ENCODE measurements around the gene NAA25.
"Not testable (repeated sequence)": the region's sequence is repeated elsewhere in the genome, so short reads cannot be mapped to it uniquely, and the experiment has no call there.

Gene NAA25

DNA sequence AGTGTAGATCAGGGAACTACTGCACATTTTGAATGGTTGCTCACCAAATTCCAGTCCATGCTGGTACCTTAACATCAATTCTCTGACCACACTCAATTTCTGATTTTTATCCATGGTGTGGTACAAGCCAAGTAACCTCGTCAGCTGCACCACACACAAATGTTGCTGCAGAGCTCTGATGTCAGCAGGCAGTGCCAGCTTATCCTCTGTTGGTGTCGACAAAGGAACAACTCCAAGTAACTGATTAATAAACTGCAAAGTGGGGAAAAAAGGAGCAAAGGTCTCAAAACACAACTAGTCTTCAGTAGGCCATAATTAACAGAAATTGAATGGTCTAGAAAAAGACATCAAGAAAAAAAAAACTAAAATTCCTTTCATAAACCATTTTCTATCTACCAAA, 47.4 kb downstream of the NAA25 start:
- DNase-seq (ENCODE audit: low read depth, low spot score) = no peak

DNA sequence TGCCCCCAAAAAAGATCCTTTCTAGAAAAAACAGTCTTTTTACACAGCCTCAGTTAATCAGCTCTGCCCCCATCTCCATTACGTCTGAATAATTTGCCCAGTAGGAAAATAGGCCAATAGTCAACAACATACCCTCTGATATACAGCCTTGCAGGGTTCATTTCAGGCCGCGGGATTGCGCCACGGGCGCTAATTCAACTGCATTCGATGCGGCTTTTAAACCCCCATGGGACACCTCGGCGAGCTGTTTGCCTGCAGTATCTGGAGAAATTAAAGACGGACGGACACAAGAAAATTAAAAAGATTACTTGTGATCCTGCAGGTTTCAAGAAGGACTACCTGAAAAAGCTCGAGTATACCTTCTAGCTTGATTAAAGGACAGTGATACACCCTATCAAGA, 59.2 kb downstream of the NAA25 start:
- no peak for DNase-seq (ENCODE audit: low read depth, low spot score)

DNA sequence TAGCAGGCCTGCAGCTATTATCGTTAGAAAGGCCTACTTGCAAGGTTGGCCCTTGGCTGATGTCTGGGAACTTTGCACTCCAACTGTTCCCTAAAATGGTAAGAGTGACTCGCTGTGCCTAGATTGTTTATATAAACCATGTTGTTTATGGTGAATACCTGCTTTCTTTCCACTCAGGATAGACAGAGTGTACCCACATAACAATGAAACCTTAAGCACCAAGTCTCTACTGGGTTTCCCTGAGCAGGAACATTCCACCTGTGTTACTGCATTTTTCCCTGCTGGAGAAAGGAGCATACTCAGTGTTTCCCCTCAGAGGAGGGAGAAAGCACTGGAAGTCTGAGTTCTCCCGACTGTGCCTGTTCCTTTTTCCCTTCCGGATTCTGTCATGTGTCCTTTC, 62.6 kb downstream of the NAA25 start:
- no peak for DNase-seq (ENCODE audit: low read depth, low spot score)

DNA sequence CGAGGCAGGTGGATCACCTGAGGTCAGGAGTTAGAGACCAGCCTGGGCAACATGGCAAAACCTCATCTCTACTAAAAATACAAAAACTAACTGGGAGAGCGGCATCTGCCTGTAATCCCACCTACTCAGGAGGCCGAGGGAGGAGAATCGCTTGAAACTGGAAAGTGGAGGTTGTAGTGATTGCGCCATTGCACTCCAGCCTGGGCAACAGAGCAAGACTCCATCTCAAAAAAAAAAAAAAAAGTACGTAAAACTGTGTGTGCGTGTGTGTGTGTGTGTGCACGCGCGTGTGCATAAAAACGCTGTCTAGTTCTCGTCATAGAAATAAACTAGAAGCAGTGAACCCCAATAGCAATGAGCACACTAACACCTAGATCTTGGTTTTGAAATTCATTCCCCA, 72.0 kb downstream of the NAA25 start:
- DNase-seq (ENCODE audit: low read depth, low spot score) = not testable (repeated sequence)

DNA sequence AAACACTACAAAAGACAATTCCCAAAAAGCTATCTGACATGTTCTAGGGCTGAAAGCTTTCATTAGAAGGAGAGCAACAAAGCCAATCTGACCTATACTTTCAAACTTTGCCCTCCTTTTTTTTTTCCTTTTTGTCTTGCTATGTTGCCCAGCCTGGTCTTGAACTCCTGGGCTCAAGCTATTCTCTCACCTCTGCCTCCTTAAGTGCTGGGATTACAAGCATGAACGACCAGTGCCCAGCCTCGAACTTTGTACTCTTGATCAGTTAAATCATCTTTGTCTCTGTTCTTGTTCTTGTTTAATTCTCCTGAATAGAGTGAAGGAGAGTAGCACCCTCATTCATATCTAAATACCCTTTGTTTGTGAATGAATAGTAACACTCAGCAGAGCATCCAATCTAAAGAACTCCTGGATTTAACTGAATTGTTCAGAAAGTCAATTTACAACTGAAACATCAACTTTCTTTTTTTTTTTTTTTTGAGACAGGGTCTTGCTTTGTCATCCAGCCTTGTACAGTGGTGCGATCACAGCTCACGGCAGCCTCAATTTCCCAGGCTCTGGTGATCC, 73.3 kb downstream of the NAA25 start:
- DNase-seq (ENCODE audit: low read depth, low spot score) = no peak

DNA sequence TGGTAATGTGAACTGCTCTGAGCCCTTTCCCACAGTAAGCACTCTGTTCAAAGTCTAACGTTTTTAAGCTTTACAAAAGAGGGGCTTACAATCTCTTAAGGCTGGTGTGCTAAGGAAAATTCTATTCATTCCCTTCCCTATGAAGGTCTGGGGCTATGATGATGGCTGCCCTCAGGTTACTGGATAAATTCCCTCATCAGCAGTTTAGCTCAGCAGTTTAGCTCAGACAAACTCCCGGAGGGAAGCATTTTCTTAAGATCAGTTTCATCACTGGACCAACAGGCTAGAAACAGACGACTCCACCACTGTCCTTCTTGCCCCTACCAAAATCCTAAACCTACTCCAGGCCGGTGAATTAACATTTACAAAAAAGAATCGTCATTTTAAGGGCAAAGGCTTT, 76.3 kb downstream of the NAA25 start:
- no peak for DNase-seq (ENCODE audit: low read depth, low spot score)

DNA sequence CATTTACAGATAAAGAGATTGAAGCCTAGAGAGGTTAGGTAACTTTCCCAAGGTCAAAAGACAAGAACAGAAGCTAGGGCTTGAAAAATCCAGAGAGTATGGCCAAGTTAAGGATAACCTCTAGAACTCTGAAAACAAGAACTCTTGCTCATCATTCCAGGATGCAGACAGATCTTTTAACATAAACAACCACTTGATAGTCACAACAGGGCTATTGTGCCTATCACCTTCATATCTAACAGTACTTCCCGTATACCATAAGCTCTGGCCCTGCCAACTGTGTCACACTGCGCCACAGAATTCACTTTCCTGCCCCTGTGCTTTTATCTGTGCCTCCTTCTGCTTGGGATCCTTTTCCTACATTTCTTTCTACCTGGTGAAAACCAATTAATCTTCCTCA, 77.1 kb downstream of the NAA25 start:
- DNase-seq (ENCODE audit: low read depth, low spot score) = no peak

DNA sequence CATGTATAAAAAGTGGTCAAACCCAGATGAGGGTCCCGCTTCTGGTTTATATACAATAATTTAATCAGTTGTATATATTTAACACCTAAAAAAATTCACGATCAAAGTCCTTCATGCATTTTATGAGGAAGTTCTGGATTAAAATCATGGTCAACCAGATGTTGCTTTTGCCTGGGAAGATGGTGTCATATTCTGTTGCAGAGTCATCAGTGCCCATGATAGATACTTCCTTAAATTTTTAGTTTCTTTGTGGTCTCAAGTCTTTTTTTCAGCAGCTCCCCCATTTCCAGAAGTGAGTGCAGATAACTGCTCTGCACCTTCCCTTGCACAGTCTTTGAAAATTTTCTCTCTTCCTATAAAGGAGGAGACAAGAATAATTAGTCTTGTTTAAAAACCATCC, 79.3 kb downstream of the NAA25 start:
- no peak for DNase-seq (ENCODE audit: low read depth, low spot score)

DNA sequence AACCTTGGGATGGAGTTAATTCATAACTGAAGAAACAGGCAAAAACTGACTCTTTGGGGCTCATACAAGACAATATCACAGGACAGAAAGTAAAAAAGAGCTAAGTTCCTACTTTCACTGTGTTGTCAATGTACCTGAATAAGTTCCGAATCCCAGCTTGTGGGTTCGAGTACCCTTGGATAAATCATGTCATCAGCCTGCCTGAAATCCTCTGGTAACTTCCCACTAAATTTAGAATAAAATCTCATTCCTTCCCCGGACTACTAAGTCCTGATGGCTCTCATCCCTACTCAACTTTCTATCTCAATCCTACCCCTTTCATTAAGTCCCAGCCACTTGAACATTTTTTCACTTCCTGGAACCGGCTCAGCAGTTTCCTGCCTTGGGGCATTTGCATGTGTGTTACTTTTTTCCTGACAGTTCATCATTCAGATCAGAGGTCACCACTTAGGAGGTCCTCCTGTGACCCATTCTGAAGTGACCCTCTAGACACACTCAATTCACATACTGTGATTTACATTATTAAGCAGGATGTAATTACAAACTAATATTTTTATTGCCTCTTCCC, 82.7 kb downstream of the NAA25 start:
- DNase-seq (ENCODE audit: low read depth, low spot score) = no peak

DNA sequence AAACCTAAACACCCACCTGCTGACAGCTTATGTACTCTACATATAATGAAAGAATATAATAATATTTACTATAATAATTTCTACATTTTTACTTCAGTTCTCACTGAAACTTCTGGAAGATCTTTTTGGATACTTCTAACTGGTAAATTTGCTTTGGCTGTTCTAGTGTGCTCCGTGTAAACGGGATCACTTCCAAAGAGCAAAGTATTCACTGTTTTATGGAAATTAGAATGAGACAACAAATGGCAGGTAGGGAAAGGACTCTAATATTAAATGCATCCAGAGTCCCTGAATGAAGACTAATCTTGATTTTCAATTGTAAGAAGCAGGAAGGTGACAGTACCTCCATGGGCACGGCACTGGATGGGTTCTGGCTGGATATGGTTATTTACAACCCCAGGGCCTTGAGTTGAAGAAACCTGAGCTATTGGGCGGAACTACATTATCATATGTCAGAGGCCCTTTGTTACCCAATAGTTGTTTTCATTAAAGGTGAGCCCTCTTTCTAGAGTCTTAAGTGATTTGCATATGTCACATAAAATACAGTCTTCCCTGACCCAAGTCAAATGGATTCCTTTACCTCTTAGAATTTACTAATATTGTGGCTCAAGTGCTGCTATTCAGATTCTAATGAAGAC, 84.7 kb downstream of the NAA25 start:
- no peak for DNase-seq (ENCODE audit: low read depth, low spot score)

DNA sequence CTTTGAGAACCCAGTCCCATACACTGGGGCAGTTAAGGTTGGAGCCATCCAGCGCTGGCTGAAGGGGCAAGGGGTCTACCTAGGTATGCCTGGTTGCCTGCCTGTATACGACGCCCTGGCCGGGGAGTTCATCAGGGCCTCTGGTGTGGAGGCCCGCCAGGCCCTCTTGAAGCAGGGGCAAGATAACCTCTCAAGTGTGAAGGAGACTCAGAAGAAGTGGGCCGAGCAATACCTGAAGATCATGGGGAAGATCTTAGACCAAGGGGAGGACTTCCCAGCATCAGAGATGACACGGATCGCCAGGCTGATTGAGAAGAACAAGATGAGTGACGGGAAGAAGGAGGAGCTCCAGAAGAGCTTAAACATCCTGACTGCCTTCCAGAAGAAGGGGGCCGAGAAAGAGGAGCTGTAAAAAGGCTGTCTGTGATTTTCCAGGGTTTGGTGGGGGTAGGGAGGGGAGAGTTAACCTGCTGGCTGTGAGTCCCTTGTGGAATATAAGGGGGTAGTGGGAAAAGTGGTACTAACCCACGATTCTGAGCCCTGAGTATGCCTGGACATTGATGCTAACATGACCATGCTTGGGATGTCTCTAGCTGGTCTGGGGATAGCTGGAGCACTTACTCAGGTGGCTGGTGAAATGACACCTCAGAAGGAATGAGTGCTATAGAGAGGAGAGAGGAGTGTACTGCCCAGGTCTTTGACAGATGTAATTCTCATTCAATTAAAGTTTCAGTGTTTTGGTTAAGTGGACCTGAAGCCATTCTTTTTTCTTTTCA, 86.2 kb downstream of the NAA25 start:
- no peak for DNase-seq (ENCODE audit: low read depth, low spot score)

DNA sequence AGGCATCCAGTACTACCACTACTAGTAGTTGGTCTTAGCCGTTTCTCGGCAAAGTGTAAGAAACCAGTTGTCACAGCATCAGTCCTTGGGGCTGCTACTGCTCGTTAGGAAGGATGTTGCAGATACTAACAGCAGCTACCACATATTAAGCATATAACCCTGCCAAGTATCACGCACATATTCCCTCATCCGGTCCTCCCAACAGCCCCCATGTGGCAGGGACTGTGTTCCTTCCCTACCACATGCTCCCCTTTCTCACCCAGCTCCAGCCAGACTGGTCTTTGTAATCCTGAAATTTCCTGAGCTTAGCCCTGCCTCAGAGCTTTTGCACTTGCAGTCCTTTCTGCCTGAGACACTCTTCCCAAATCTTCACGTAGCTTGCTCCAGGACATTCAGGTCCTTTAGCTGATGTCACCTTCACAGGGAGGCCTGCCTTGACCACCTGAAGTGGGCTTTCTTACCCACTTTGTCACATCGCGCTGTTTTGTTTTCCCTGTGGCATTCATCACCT, 87.6 kb downstream of the NAA25 start:
- no peak for DNase-seq (ENCODE audit: low read depth, low spot score)

DNA sequence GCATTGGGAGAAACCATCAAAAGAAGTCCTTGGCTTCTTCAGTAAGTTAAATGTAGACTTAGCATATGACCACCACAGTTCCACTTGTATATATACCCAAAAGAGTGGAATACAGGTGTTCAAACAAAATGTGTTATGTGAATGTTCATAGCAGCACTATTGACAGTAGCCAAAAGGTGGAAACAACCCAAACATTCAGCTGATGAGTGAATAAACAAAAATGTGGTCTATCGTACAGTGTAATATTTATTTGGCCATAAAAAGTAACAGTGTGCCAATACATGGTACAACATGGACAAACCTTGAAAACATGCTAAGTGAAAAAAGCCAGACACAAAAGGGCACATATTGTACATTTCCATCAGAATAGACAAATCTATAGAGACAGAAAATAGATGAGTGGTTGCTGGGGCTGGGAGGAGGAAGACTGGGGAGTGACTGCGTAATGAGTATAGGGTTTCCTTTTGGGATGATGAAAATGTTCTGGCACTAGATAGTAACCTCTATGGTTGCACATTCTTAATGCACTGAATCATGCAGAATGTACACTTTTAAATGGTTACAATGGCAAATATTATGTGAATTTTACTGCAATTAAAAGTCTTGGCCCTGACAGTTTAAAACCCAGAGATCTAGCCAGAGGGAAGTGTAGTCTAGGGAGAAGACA, 89.9 kb downstream of the NAA25 start:
- DNase-seq (ENCODE audit: low read depth, low spot score) = peak; percentile 31

DNA sequence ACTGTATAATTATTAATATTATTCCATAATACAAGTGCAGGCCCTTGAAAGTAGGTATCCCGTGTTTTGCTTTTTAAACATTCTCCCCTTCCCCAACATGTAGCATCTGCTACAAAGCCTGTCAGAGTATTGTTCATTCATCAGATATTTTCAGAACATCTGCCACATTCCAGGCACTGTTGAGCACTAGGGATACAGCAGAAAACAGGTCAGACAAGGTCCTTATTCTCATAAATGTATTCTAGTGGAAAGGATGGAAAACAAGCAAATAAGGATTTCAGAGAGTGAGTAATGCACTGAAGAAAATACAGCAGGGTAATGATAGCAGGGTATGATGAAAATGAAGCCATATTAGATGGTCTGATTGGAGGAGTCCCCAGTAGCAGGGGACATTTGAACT, 91.5 kb downstream of the NAA25 start:
- no peak for DNase-seq (ENCODE audit: low read depth, low spot score)

DNA sequence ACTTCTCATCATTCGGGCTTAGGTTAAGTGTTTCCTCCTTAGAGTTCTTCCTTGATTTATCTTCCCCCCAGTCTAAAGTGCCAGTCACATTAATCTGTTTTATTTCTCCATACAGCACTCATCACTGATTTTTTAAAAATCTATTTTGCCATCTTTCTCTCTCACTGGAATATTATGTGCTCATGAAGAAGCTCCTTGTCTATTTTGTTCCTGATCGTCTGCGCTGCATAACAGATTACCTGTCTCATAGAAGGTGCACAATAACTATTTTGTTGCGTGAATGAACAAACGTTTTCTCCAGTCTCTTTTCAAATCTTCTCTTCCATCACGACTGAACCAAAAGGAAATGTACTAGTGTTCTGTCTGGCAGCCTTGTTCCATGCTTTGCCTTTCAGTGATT, 92.6 kb downstream of the NAA25 start:
- DNase-seq (ENCODE audit: low read depth, low spot score) = no peak

DNA sequence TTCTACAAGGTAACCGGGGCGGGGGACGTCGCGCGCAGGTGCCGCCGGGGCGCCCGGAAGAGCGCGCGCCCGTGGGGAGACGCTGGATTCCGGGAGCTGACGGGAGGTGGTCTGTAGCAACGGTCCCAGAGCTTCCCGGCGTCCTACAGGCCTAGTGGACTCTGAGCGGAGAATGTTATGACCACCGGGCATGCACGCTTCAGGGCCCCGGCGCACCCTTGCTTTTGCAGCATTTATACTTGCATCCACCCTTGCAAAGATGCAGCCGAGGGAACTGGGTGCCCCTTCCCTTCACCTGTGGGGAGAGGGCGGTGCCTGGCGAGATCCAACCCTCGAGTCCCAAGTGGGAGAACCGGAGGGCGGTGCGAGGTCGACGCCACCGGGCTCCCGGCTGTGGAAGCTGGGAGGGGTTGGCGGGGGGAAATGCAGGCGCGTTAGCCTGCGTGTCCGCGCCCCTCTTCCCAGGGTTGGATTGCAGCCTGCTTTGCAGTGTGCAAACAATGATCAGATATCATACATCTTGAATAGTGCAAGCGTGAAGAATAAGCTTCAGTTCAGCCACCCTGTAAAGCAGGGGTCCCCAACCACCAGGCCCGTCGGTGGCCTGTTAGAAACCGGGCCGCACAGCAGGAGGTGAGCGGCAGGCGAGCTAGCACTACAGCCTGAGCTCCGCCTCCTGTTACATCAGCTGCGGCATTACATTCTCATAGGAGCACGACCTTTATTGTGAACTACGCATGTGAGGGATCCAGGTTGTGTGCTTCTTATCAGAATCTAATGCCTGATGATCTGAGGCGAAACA, 94.8 kb downstream of the NAA25 start:
- peak; percentile 81 for DNase-seq (ENCODE audit: low read depth, low spot score)

DNA sequence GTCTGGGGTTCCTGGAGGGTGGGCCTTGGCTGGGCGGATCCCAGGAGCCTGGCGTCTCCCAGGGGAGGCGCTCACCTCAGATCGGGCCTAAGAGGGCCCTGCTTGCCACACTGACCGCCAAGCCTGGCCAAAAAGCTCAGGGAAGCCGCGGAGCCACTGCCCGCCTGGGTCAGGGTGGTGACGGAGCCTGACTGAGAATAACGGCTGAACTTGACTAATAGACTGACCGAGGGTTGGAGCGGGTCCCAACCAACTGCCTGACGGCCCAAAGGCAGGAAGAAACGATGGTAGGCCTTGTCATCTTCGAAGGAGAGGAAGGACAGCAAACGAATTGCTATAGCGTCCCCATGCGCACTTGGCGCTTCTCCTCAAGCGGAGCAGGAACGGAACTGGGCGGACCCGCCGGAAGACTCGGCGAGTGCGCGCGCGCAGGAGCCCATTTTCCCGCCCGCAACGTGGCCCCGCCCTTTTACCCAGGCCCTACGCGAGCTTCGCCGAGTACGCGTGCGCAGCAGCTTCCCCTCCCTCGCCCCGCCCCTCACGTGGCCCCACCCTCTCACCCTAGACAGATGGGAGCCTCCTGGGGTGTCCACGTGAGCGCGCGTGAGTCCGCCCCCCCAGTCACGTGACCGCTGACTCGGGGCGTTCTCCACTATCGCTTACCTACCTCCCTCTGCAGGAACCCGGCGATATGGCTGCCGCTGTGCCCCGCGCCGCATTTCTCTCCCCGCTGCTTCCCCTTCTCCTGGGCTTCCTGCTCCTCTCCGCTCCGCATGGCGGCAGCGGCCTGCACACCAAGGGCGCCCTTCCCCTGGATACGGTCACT, 95.6 kb downstream of the NAA25 start, which contains the start of the genes ERP29 and TMEM116:
Gene ERP29, plus strand, starts transcription at position 652 of the 826 bp plus-strand sequence. Its CDS starts 40 bp downstream, at position 692.
Gene TMEM116, minus strand, starts transcription at position 391 of the 826 bp plus-strand sequence. CDS start 7,895 bp downstream, outside the sequence.
- peak; percentile 100 for DNase-seq (ENCODE audit: low read depth, low spot score)

DNA sequence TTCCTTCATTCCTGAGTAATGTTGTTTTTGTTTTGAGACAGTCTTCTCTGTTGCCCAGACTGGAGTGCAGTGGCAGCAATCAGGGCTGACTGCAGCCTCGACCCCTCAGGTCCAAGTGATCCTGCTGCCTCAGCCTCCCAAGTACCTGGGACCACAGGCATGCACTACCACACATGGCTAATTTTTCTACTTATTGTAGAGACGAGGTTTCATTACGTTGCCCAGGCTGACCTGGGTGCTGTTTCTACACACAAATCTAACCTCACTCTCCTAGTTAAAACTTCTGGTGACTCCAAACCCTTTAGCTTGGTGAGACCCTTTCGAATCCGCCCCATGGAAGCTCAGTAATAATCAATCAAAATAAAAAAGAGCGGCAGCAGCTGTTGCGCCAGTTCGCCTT, 96.9 kb downstream of the NAA25 start:
- no peak for DNase-seq (ENCODE audit: low read depth, low spot score)

DNA sequence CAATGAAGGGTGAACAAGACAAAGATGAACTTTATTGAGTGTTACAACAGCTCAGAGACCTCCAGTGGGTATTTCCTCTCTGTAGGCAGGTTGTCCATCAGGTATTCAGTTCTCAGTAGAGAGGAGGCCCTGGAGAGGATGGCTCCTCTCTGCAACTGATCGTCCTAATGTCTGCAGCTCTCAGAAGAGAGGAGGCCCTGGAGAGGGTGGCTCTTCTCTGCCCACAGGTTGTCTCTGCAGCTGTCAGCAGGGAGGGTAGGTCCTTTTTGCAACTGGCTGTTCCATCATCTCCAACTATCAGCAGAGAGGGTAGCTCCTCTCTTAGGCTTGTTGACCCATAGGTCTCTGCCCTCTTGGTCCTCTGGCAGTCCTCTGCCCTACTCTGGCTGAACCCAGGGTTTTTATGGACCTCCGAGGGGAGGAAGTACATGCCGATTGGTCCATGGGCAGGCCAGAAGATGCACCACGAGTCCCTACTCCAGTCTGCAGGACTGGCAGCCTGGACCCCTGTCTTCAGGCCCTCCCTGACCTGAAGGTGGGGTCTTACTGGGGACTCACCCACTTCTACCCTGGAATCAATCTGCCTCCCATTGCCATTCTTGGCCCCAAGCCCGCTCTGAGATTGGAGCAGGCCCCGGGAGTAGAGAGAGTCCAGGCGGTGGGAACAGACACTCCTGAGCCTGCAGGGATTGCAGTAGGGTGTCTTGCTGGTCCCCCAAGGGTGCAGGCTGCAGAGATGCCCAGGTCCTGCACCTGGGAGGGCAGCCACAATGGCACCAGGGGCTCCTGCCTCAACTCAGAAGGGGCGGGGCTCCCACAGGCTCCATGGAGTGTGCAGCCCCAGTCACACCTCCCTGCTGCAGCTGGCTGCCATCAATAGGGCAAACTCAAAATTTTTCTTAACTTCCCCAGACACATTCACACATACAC, 97.9 kb downstream of the NAA25 start:
- no peak for DNase-seq (ENCODE audit: low read depth, low spot score)
